GM23248 (cell line): ENCODE measurements around the gene NLK. TPM values are rescaled to one million over a fixed set of nuclear protein-coding genes. Genes with fewer than 3 reads are reported as not detected.

ENCODE experiments used
- DNase-seq: peaks from one replicate; pipeline ENCODE4 v3.0.0-alpha.2; 2015
- H2AFZ ChIP-seq: fragments of 200-600 bp; sonication (generic); 2 replicates; pipeline ENCODE4 v1.6.1; 2016; ENCODE audit warnings: antibody characterized with exemption
- H3F3A ChIP-seq: fragments of 200-600 bp; sonication (generic); 2 replicates; pipeline ENCODE4 v1.6.1; 2016; ENCODE audit warnings: mild to moderate bottlenecking, antibody characterized with exemption, mixed run types; ENCODE audit not compliant: insufficient read depth
- H3K27ac ChIP-seq: fragments of 200-600 bp; sonication (generic); 2 replicates; pipeline ENCODE4 v1.5.1; 2016; ENCODE audit warnings: mild to moderate bottlenecking
- H3K27me3 ChIP-seq: fragments of 200-600 bp; sonication (generic); replicated peaks from 2 replicates; pipeline ENCODE4 v1.6.1; 2016; ENCODE audit warnings: mild to moderate bottlenecking; ENCODE audit not compliant: insufficient read depth
- H3K36me3 ChIP-seq: fragments of 200-600 bp; sonication (generic); 2 replicates; pipeline ENCODE4 v1.6.1; 2016; ENCODE audit warnings: low read depth, mild to moderate bottlenecking
- H3K4me1 ChIP-seq: fragments of 200-600 bp; sonication (generic); 2 replicates; pipeline ENCODE4 v1.6.1; 2016; ENCODE audit warnings: mild to moderate bottlenecking; ENCODE audit not compliant: insufficient read depth
- H3K4me2 ChIP-seq: fragments of 200-600 bp; sonication (generic); one replicate; pipeline ENCODE4 v1.6.1; 2016; ENCODE audit warnings: mild to moderate bottlenecking; ENCODE audit not compliant: unreplicated experiment
- H3K4me3 ChIP-seq: fragments of 200-600 bp; sonication (generic); 2 replicates; pipeline ENCODE4 v1.5.1; 2016; ENCODE audit warnings: mild to moderate bottlenecking
- H3K79me2 ChIP-seq: fragments of 200-600 bp; sonication (generic); 2 replicates; pipeline ENCODE4 v1.6.1; 2016; ENCODE audit warnings: mild to moderate bottlenecking; ENCODE audit not compliant: insufficient read depth
- H3K9ac ChIP-seq: fragments of 200-600 bp; sonication (generic); 2 replicates; pipeline ENCODE4 v1.6.1; 2016; ENCODE audit warnings: mild to moderate bottlenecking
- H3K9me2 ChIP-seq: fragments of 200-600 bp; sonication (generic); 2 replicates; pipeline ENCODE4 v1.6.1; 2016; ENCODE audit warnings: mixed run types, mild to moderate bottlenecking, moderate library complexity; ENCODE audit not compliant: insufficient read depth
- H3K9me3 ChIP-seq: fragments of 200-600 bp; sonication (generic); one replicate; pipeline ENCODE4 v1.6.1; 2017; ENCODE audit warnings: low read depth
- H4K20me1 ChIP-seq: fragments of 200-600 bp; sonication (generic); 2 replicates; pipeline ENCODE4 v1.6.0; 2016; ENCODE audit not compliant: insufficient read depth
- EZH2 ChIP-seq: fragments of 200-600 bp; sonication (generic); IDR thresholded peaks from 2 replicates; pipeline ENCODE4 v1.6.1; 2018; ENCODE audit warnings: antibody characterized with exemption, mild to moderate bottlenecking; ENCODE audit not compliant: insufficient read depth, poor library complexity, severe bottlenecking
- EZH2phosphoT487 ChIP-seq: fragments of 200-600 bp; sonication (generic); IDR thresholded peaks from 2 replicates; pipeline ENCODE4 v1.6.1; 2018; ENCODE audit warnings: antibody characterized with exemption, moderate library complexity, mild to moderate bottlenecking, low read depth; ENCODE audit not compliant: insufficient read depth
- WGBS, 2 experiments: methylation state at CpG; one replicate each; pipeline ENCODE4 v1.1.6; 2015 to 2017; ENCODE audit warnings: low lambda C conversion rate in 2 of 2, low coverage in 1 of 2; ENCODE audit errors: missing lambda C conversion rate in 2 of 2; 5-methylcytosine and 5-hydroxymethylcytosine counted together
- in situ Hi-C: fragments of 300-500 bp; cut with MboI; formaldehyde crosslinking; loops from 2 replicates; pipeline ENCODE4 v1.15.0; 2020
- polyA plus RNA-seq: library from polyadenylated mRNA; unstranded; fragments of >200 nt; fragmentation: Nextera tagmentation; extraction: Ambion mirVana; gene quantifications from 2 replicates; pipeline ENCODE4 v1.2.1, GENCODE V29; 2016
- total RNA-seq: library from RNA; depleted of rRNA; stranded (reverse); fragments of >200 nt; shearing (Covaris generic); gene quantifications from 2 replicates; pipeline ENCODE4 v1.2.3, GENCODE V29; 2014

NLK gene
- total and polyA plus RNA-seq, 2 experiments from 2014 or later = 3.8 to 17.6 TPM

DNA sequence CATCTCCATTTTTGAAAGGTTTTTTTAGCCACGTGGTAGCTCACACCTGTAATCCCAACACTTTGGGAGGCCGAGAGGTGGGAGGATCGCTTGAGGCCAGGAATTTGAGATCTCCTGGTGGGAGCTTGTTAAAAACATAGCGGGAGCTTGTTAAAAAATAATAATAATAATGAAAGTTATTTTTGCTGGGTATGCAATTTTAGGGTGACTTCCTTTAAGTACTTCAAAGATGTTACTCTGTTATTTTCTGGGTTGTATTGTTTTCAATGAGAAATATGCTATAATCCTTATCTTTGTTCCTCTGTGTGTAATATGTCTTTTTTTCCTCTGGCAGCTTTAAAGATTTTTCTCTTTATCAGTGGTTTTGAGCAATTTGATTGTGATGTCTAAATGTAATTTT, 48.1 kb downstream of the NLK start:
- DNase-seq = no peak
- Histone ChIP-seq H2AFZ (no peak overlapping the region), H3F3A (peaks cover 4% of the 10 kb centered on the region; the same call in 1 of the 2 replicates), H4K20me1 (peaks cover 19% of the 10 kb centered on the region; the same call in 1 of the 2 replicates), H3K4me3 (no peak overlapping the region), H3K4me2 (no peak overlapping the region), H3K9ac (no peak overlapping the region), H3K4me1 (no peaks in the 10 kb centered on the region), H3K27ac (no peak overlapping the region), H3K27me3 (no peaks in the 10 kb centered on the region), H3K36me3 (no peaks in the 10 kb centered on the region), H3K79me2 (peaks cover 96% of the 10 kb centered on the region), H3K9me3 (no peaks in the 10 kb centered on the region), H3K9me2 (no peaks in the 10 kb centered on the region)
- WGBS, 2 experiments = 91 to 97% methylated on average over 4 of the region's 4 CpGs
- TF ChIP-seq EZH2phosphoT487 (no peak), EZH2 (no peak)
- in situ Hi-C loops = no loop called here

DNA sequence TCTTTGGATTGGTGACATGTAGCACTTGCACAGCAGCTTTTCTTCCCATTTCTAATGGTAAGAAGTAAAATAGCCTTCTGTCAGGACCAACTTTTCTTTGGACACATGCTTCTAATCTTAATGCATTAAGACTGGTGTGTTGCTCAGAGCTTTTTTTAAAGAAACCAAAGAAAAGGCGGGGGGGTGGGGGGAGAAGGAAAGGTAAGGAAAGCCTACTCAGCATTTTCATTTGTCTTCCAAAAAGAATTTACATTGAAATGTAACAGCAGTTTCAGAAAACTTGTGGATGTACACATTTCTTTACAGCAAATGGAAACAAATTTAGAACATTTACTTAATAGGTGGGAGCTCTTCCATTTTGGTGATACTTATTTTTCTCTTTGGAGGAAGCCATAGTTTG, 49.6 kb downstream of the NLK start:
- no peaks in the 10 kb centered on the region for H3K9me3 ChIP-seq
- WGBS, 2 experiments = 88 to 100% methylated on average over 1 of the region's 1 CpG
- H3F3A ChIP-seq = no peaks in the 10 kb centered on the region
- no peak for TF ChIP-seq EZH2
- no peak for TF ChIP-seq EZH2phosphoT487
- H3K27ac ChIP-seq = no peak overlapping the region
- no peak overlapping the region for H3K4me3 ChIP-seq
- H4K20me1 ChIP-seq = peaks cover 19% of the 10 kb centered on the region; the same call in 1 of the 2 replicates
- no peaks in the 10 kb centered on the region for H3K36me3 ChIP-seq
- H2AFZ ChIP-seq = no peak overlapping the region
- no peak overlapping the region for H3K4me2 ChIP-seq
- H3K4me1 ChIP-seq = no peaks in the 10 kb centered on the region
- no peak for DNase-seq
- H3K9me2 ChIP-seq = no peaks in the 10 kb centered on the region
- no peaks in the 10 kb centered on the region for H3K27me3 ChIP-seq
- in situ Hi-C loops = no loop called here
- H3K79me2 ChIP-seq = peaks cover 99% of the 10 kb centered on the region
- H3K9ac ChIP-seq = no peak overlapping the region

DNA sequence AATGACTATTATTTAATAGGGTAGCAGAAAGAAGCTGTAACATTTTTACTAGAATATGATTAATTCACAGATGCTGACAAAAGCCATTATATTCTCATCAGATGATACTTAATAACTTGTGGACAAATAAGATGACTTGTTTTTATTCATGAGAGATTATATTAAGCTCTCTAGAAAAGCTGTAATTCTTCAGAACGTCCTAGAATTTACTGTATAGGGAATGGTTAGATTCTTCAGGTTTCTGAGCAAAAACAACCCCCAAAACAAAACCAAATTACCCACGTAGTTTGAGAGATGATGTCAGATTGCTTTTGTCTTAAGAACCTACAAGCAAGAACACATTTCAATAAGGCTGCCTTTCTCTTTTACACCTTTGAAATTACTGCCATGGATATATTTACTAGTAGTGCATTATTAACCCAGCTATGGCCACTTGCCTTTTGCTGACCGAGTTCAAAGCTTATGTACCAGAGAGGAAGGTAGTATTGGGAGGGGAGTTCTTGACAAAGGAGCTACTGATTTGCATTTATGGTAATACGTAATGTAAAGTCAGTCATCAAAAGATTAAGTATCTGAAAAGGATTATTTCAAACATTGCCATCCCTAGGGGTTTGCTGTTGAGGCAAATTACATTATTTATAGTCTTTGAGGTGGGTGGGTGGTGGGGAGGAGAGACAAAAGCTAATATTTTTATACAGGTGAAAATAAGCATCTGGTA, 51.7 kb downstream of the NLK start:
- Histone ChIP-seq H3K36me3 (no peaks in the 10 kb centered on the region; the same call in 1 of the 2 replicates), H3K79me2 (peaks cover 99% of the 10 kb centered on the region), H3K4me1 (no peaks in the 10 kb centered on the region), H3K27me3 (no peaks in the 10 kb centered on the region), H3K9me2 (no peaks in the 10 kb centered on the region), H3K4me3 (no peak overlapping the region), H4K20me1 (peaks cover 16% of the 10 kb centered on the region; the same call in 1 of the 2 replicates), H3K9ac (no peak overlapping the region), H3K4me2 (no peak overlapping the region), H2AFZ (no peak overlapping the region), H3F3A (no peaks in the 10 kb centered on the region), H3K9me3 (no peaks in the 10 kb centered on the region), H3K27ac (no peak overlapping the region)
- 79 to 80% methylated on average over 4 of the region's 4 CpGs for WGBS, 2 experiments
- DNase-seq = no peak
- no peak for TF ChIP-seq EZH2
- no peak for TF ChIP-seq EZH2phosphoT487
- in situ Hi-C loops = no loop called here

DNA sequence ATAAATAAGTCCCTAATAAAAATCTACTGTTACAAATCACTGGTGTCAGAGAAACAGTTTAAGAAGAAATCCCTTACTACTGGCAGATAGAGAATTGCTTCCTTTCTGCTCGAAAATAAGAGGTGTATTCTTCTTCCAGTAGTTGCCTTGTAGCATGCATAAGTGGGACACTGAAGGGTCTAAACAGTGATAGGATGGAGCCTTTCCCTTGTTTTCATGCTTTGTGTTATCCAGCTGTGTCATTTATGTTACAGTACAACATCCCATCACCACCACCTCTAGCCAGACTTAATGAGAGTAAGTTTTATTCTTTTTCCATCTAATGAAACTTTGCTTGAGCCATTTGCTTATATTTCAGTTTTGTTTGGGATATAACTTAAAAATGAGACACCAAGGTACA, 54.3 kb downstream of the NLK start:
- Histone ChIP-seq H3K79me2 (peaks cover 96% of the 10 kb centered on the region), H2AFZ (no peak overlapping the region), H3K4me1 (no peaks in the 10 kb centered on the region), H3K4me3 (no peak overlapping the region), H3K27ac (no peak overlapping the region), H3K36me3 (no peaks in the 10 kb centered on the region; the same call in 1 of the 2 replicates), H3K9me3 (no peaks in the 10 kb centered on the region), H3K9ac (no peak overlapping the region), H3K27me3 (no peaks in the 10 kb centered on the region), H3K4me2 (no peak overlapping the region), H3K9me2 (no peaks in the 10 kb centered on the region), H4K20me1 (0 out of 2 replicates have a peak, but pooled peaks cover 6% of the 10 kb centered on the region), H3F3A (no peaks in the 10 kb centered on the region)
- in situ Hi-C loops = no loop called here
- no peak for DNase-seq
- WGBS, 2 experiments = 95 to 96% methylated on average over 1 of the region's 1 CpG
- no peak for TF ChIP-seq EZH2
- TF ChIP-seq EZH2phosphoT487 = no peak
